OCI-LY7 (cell line): ENCODE data around the gene NCF2.

Experiments used
- EZH2phosphoT487 ChIP-seq: fragments of 200-600 bp; sonication (generic); IDR thresholded peaks from 2 replicates; pipeline ENCODE4 v1.6.1; 2018; ENCODE audit warnings: low read depth, borderline replicate concordance, mild to moderate bottlenecking, mixed run types, antibody characterized with exemption, low read length, moderate library complexity, mixed read lengths
- TF ChIP-seq, protein P1 (sequence below): fragments of 200-600 bp; sonication (generic); conservative IDR thresholded peaks from 2 replicates; pipeline ENCODE4 v1.5.1; 2014; ENCODE audit warnings: mild to moderate bottlenecking, antibody characterized with exemption, low read length, moderate library complexity, mixed read lengths

DNA sequence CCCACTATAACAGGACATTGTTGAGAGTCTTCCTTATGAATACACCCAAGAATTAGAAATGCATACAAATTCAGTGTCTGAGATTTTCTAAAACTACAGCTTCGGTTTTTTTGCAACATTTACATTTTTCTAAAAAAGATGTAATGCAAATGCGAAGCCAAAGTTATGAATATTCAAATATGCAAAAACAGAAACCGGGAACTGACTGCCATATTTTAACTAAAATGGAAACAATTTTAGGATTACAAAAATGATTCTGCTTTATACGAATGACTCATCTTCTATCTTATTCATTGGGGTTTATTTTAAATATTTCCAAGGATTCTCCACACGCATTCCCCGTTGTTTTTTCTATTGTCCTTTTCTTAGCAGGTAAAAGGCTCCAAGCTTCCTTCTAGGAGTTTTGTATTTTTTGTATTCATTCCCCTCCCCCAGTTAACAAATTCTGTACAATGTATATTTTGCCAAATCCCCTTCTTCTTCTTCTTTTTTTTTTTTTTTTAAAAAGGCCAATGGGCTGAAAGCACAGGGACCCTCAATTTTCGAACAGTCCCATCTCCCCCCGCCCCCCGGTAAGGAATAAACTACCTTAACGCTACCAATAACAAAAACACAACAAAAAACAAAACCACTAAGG, 44.3 kb upstream of the NCF2 start:
- TF ChIP-seq, protein P1, sequence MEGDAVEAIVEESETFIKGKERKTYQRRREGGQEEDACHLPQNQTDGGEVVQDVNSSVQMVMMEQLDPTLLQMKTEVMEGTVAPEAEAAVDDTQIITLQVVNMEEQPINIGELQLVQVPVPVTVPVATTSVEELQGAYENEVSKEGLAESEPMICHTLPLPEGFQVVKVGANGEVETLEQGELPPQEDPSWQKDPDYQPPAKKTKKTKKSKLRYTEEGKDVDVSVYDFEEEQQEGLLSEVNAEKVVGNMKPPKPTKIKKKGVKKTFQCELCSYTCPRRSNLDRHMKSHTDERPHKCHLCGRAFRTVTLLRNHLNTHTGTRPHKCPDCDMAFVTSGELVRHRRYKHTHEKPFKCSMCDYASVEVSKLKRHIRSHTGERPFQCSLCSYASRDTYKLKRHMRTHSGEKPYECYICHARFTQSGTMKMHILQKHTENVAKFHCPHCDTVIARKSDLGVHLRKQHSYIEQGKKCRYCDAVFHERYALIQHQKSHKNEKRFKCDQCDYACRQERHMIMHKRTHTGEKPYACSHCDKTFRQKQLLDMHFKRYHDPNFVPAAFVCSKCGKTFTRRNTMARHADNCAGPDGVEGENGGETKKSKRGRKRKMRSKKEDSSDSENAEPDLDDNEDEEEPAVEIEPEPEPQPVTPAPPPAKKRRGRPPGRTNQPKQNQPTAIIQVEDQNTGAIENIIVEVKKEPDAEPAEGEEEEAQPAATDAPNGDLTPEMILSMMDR = no peak
- TF ChIP-seq EZH2phosphoT487 = no peak
